GM12878 (cell line): Measurements from ENCODE around the gene RIMS3. TPM values are rescaled to one million over a fixed set of nuclear protein-coding genes. Genes with fewer than 3 reads are reported as not detected.

Source experiments
- CBX3 ChIP-seq: fragments of 200-600 bp; sonication (generic); IDR thresholded peaks from 2 replicates; pipeline ENCODE4 v1.6.1; 2016; ENCODE audit warnings: low read depth, borderline replicate concordance
- HDAC2 ChIP-seq: fragments of 200-600 bp; sonication (generic); IDR thresholded peaks from 2 replicates; pipeline ENCODE4 v1.6.1; 2017
- KAT2A ChIP-seq: conservative IDR thresholded peaks from 2 replicates; pipeline ENCODE4 v1.6.1; 2011; ENCODE audit warnings: low read depth, low read length; ENCODE audit not compliant: control insufficient read depth
- MTA2 ChIP-seq: fragments of 450-650 bp; IDR thresholded peaks from 2 replicates; pipeline ENCODE4 v1.6.1; 2016; ENCODE audit warnings: low read depth, mild to moderate bottlenecking, moderate library complexity
- NKRF ChIP-seq: fragments of 450-650 bp; conservative IDR thresholded peaks from 2 replicates; pipeline ENCODE4 v1.6.1; 2017; ENCODE audit warnings: mild to moderate bottlenecking, moderate library complexity
- PAX5 ChIP-seq: IDR thresholded peaks from 2 replicates; pipeline ENCODE4 v1.6.1; 2011; ENCODE audit warnings: low read depth, low read length, borderline replicate concordance
- PAX8 ChIP-seq: fragments of 450-650 bp; IDR thresholded peaks from 2 replicates; pipeline ENCODE4 v1.6.1; 2017; ENCODE audit warnings: mild to moderate bottlenecking, moderate library complexity
- RAD21 ChIP-seq: IDR thresholded peaks from 2 replicates; pipeline ENCODE4 v1.6.1; 2011; ENCODE audit warnings: mild to moderate bottlenecking, low read depth, low read length, moderate library complexity; ENCODE audit not compliant: insufficient read depth
- RELA ChIP-seq: fragments of 450-650 bp; IDR thresholded peaks from 2 replicates; pipeline ENCODE4 v1.8.0; 2014; ENCODE audit warnings: borderline replicate concordance; ENCODE audit not compliant: partially characterized antibody
- RUNX3 ChIP-seq: IDR thresholded peaks from 2 replicates; pipeline ENCODE4 v1.6.1; 2012; ENCODE audit warnings: low read length, inconsistent platforms
- SIX5 ChIP-seq: IDR thresholded peaks from 2 replicates; pipeline ENCODE4 v1.6.1; 2011; ENCODE audit warnings: mild to moderate bottlenecking, low read depth, low read length, moderate library complexity; ENCODE audit not compliant: severe bottlenecking
- SREBF2 ChIP-seq: IDR thresholded peaks from 2 replicates; pipeline ENCODE4 v1.6.1; 2012; ENCODE audit warnings: mild to moderate bottlenecking, low read length
- ZNF274 ChIP-seq: IDR thresholded peaks from one replicate; pipeline ENCODE4 v1.8.0; 2011; ENCODE audit not compliant: insufficient read length, insufficient read depth
- ZSCAN29 ChIP-seq: fragments of 450-650 bp; IDR thresholded peaks from 2 replicates; pipeline ENCODE4 v1.6.1; 2017; ENCODE audit warnings: mild to moderate bottlenecking, moderate library complexity
- polyA plus RNA-seq, 11 experiments: library from polyadenylated mRNA; depleted of rRNA in 4 of 11; unstranded in 6 of 11; stranded (reverse) in 5 of 11; fragments of >200 nt; fragmentation: Nextera tagmentation in 4 of 11; fragmentation: Illumina TruSeq in 1 of 11; extraction: Ambion mirVana in 4 of 11; extraction: Trizol in 1 of 11; gene quantifications; 1 replicate in 1 of 11; 2 replicates in 10 of 11; pipeline versions ENCODE4 v1.2.1 to v1.2.3, GENCODE V29; 2011 to 2016; ENCODE audit warnings: inconsistent platforms in 2 of 11, missing spikeins in 2 of 11, low read depth in 1 of 11
- total RNA-seq, 4 experiments: library from RNA; depleted of rRNA in 3 of 4; stranded (reverse); fragments of >200 nt in 3 of 4; fragmentation: Illumina TruSeq in 1 of 4; extraction: Trizol in 1 of 4; gene quantifications; 2 replicates each; pipeline versions ENCODE4 v1.2.1 to v1.2.3, GENCODE V29; 2013 to 2021
- TF ChIP-seq, protein P1 (sequence below): fragments of 450-650 bp; IDR thresholded peaks from 2 replicates; pipeline ENCODE4 v1.6.1; 2018; ENCODE audit warnings: mild to moderate bottlenecking, low read depth, moderate library complexity; ENCODE audit not compliant: partially characterized antibody
- TF ChIP-seq, protein P2 (sequence below): fragments of 450-650 bp; IDR thresholded peaks from 2 replicates; pipeline ENCODE4 v1.6.1; 2016; ENCODE audit warnings: mild to moderate bottlenecking
- TF ChIP-seq, protein P3 (sequence below): fragments of 450-650 bp; IDR thresholded peaks from 2 replicates; pipeline ENCODE4 v1.6.1; 2018; ENCODE audit warnings: borderline replicate concordance, mild to moderate bottlenecking; ENCODE audit not compliant: partially characterized antibody

The RIMS3 gene
- total and polyA plus RNA-seq, 10 of the 15 experiments (the other 5 are each of a cell fraction or from before 2014, with no cell fraction given): 0.02 to 4.7 (median 0.39) TPM

GRCh38 chr1:40668769-40669525 lies 3.5 kb upstream of the RIMS3 start (continued):
- TF ChIP-seq MTA2 (no peak), RUNX3 (peak; percentile 38), NKRF (0 out of 2 replicates have a peak, but pooled peaks have one; percentile 43), PAX5 (peak; percentile 34; the same call in 1 of the 2 replicates), SREBF2 (no peak), ZSCAN29 (no peak), PAX8 (no peak), RELA (peak; percentile 87), CBX3 (no peak), HDAC2 (no peak), ZNF274 (no peak), KAT2A (no peak), SIX5 (no peak), RAD21 (peak; percentile 73)
- TF ChIP-seq, protein P1, sequence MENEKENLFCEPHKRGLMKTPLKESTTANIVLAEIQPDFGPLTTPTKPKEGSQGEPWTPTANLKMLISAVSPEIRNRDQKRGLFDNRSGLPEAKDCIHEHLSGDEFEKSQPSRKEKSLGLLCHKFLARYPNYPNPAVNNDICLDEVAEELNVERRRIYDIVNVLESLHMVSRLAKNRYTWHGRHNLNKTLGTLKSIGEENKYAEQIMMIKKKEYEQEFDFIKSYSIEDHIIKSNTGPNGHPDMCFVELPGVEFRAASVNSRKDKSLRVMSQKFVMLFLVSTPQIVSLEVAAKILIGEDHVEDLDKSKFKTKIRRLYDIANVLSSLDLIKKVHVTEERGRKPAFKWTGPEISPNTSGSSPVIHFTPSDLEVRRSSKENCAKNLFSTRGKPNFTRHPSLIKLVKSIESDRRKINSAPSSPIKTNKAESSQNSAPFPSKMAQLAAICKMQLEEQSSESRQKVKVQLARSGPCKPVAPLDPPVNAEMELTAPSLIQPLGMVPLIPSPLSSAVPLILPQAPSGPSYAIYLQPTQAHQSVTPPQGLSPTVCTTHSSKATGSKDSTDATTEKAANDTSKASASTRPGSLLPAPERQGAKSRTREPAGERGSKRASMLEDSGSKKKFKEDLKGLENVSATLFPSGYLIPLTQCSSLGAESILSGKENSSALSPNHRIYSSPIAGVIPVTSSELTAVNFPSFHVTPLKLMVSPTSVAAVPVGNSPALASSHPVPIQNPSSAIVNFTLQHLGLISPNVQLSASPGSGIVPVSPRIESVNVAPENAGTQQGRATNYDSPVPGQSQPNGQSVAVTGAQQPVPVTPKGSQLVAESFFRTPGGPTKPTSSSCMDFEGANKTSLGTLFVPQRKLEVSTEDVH: no peak
- TF ChIP-seq, protein P2, sequence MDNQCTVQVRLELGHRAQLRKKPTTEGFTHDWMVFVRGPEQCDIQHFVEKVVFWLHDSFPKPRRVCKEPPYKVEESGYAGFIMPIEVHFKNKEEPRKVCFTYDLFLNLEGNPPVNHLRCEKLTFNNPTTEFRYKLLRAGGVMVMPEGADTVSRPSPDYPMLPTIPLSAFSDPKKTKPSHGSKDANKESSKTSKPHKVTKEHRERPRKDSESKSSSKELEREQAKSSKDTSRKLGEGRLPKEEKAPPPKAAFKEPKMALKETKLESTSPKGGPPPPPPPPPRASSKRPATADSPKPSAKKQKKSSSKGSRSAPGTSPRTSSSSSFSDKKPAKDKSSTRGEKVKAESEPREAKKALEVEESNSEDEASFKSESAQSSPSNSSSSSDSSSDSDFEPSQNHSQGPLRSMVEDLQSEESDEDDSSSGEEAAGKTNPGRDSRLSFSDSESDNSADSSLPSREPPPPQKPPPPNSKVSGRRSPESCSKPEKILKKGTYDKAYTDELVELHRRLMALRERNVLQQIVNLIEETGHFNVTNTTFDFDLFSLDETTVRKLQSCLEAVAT: 0 out of 2 replicates have a peak, but pooled peaks have one; percentile 18
- TF ChIP-seq, protein P3, sequence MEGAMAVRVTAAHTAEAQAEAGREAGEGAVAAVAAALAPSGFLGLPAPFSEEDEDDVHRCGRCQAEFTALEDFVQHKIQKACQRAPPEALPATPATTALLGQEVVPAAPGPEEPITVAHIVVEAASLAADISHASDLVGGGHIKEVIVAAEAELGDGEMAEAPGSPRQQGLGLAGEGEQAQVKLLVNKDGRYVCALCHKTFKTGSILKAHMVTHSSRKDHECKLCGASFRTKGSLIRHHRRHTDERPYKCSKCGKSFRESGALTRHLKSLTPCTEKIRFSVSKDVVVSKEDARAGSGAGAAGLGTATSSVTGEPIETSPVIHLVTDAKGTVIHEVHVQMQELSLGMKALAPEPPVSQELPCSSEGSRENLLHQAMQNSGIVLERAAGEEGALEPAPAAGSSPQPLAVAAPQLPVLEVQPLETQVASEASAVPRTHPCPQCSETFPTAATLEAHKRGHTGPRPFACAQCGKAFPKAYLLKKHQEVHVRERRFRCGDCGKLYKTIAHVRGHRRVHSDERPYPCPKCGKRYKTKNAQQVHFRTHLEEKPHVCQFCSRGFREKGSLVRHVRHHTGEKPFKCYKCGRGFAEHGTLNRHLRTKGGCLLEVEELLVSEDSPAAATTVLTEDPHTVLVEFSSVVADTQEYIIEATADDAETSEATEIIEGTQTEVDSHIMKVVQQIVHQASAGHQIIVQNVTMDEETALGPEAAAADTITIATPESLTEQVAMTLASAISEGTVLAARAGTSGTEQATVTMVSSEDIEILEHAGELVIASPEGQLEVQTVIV: no peak
